SIG-M5 (cell line): ENCODE results near the gene HSF4.

Experiments used
- DNase-seq: peaks from one replicate; lab custom pipeline; 2025; lab: John Stamatoyannopoulos, UW

The HSF4 gene

GRCh38 chr16:67184995-67185650, 20.6 kb downstream of the HSF4 start:
- no peak for DNase-seq

DNA sequence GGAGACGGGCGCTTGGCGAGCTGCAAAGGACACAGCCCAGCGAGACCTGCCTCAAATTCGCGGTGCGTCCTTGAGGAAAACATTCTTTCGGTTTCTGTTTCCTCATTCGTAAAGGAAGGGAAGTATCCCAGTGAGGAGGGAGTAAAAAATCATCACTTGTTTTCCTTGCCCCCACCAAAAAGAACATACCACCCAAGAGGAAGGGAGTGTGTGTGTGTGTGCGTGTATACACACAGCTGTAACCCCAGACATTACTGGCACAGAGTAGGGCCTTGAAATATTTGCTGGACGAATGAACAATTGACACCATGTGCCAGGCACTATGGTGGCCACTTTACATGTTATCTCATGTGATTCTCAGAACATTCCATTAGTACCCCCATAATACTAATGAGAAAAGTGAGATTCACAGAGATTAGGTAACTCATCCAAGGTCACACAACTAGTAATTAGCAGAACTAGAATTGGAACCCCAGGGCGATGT, 21.1 kb downstream of the HSF4 start:
- no peak for DNase-seq

- no peak for DNase-seq
Measured at GRCh38 chr16:67186550-67186950, 22.0 kb downstream of the HSF4 start.

DNA sequence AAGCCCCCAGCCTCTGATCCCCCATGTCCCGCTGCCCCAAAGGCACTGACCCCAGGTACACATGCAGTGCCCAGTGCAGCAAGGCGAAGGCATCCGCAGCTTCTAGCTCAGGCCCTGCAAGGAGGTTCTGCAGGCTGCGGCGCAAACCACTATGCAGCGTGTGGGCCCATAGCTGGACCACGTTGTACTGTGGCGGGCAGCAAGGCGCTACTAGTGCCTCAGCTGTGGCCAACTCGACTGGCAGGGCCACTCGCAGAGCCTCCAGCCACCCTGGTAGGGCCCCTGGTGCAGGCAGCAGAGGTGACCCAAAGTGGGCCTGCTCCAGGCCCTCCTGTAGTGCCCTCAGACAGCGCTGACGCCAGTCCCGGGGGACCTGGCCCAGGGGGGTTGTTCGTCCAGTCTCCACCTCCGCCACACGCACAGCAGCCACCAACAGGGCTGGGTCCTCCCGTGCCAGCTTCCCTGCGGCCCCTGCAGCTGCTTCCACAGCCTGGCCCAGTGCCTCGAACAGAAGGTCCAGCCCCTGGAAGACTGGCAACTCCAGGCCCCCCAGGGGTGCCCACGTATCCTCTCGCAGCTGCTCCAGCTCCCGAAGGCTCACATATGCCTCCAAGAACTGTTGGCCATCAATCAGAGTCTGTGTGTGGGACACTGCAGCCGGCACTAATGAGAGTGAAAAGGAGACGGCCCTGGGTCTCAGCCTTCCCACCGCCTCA, 22.8 kb downstream of the HSF4 start:
- no peak for DNase-seq

DNA sequence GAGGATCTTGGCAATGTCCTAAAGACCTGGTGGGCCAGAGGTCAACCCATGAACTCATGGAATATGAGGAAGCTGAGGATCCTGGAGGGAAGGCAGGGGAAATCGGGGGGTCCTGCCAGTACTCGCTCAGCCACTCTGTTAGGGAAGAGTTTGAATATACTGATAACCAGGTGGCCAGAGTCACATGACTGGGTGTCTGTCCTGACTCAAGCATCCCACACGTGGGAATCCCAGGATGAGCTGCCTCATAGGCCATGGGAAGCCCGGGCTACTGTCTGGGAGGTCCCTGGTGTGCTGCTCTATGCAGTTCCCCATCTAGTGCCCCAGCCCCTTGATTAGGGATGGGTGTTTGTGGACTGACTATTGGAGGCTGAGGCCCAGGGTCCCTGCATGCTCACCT, 23.8 kb downstream of the HSF4 start:
- no peak for DNase-seq

DNA sequence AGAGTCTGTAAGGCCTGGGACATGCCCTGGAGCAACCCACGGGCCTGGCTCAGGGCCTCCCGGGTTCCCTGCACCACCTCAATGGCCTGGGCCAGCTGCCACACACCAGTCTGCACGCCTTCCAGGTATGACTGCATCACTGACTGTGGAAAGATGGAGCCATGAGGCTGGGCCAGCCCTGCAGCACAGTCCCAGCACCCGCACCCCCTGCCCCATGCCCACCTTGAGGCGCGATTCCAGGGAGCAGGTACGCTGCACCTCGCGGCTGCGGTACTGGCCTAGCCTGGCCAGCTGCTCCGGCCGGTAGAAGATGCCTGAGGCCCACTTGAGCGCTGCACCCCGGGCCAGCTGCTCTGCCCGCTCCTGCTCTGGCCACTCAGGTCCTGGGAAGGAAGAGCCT, 24.3 kb downstream of the HSF4 start:
- no peak for DNase-seq

- no peak for DNase-seq
Measured at GRCh38 chr16:67190041-67190440, 25.5 kb downstream of the HSF4 start, which contains the start of gene EXOC3L1. TSS of gene EXOC3L1 (minus strand) at chr16:67190136. CDS start at chr16:67189676, 460 bp downstream.

- DNase-seq = no peak
Measured at GRCh38 chr16:67190448-67191399, 26.2 kb downstream of the HSF4 start.

DNA sequence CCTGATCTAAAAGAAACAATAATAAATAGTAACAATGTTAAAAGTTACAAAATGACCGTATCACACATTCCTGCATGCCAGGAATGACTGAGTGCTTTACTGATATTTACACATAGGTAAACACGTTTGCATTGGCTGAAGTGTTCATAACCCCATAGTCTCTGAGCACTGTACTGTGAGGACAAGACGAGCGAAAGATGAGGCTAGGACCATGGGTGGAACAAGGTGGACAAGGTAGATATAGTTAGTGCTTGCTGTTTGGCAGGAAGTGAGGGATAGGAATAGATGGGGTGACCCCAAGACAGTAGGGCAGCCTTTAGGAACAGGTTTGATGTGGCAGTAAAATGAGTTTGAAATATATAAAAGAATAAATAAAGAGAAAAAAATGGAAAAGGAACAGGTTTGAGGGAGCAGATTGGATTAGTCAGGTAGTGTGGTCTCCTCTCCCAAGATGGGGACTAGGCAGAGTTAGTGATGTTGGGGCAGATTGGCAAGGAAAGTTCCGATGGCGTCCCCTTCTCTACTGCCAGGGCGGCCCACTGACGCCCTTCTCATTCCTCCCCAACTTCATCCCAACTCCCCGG, 27.0 kb downstream of the HSF4 start:
- DNase-seq = no peak

- DNase-seq = peak; percentile 35
Measured at GRCh38 chr16:67191995-67192681, 27.6 kb downstream of the HSF4 start, which contains the start of gene E2F4. TSS of gene E2F4 (plus strand) at chr16:67192155. CDS start at chr16:67192228, 73 bp downstream.

DNA sequence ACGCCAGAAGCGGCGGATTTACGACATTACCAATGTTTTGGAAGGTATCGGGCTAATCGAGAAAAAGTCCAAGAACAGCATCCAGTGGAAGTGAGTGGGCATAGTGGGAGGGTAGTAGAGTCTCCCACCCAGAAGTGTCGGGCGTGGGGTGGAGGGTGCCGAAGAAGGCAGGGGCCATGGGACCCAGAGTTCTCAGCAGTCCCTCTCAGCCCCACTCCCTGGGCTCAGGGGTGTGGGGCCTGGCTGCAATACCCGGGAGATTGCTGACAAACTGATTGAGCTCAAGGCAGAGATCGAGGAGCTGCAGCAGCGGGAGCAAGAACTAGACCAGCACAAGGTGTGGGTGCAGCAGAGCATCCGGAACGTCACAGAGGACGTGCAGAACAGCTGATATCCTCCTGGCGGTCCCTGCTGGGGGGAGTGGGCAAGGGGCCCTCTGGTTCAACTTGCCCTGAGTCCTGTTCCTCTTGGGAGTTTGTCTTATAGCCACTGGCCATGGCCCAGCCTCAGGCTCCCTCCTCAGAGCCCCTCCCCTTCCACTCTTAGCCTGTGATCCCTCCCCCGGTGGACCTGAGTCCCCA, 28.3 kb downstream of the HSF4 start:
- DNase-seq = no peak

- DNase-seq = no peak
Measured at GRCh38 chr16:67193536-67193935, 29.0 kb downstream of the HSF4 start.

GRCh38 chr16:67194260-67194659, 29.7 kb downstream of the HSF4 start:
- no peak for DNase-seq

GRCh38 chr16:67195676-67196075, 31.1 kb downstream of the HSF4 start:
- no peak for DNase-seq

DNA sequence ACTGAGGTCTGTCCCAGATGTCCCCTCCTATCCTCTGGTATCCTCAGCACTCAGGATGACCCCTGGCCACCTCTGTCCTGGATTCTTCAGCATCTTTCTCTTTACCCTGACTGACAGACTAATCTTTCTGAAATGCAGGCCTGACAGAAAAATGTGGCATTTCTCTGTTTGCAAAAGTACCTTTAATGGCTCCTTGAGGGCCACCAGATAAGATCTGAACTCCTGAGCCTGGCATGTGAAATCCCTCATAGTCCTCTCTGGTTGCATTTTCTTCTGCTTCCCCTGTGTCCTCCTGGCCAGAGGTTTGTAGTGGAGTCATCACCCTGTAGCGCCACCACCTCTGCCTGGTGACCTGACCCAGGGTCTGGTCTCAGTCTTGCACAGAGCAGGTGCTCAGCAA, 32.3 kb downstream of the HSF4 start:
- no peak for DNase-seq

- no peak for DNase-seq
Measured at GRCh38 chr16:67197704-67198103, 33.2 kb downstream of the HSF4 start.

DNA sequence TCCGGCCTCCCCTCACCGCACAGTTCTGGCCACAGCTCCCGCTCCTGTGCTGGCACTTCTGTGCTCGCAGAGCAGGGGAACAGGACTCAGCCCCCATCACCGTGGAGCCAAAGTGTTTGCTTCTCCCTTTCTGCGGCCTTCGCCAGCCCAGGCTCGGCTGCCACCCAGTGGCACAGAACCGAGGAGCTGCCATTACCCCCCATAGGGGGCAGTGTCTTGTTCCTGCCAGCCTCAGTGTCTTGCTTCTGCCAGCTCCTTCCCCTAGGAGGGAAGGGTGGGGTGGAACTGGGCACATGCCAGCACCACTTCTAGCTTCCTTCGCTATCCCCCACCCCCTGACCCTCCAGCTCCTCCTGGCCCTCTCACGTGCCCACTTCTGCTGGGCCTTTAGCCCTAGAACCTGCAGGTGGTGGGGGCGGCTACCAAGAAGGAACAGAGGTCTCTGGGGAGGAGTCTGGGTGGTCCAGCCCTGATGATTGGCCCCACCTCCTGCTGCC, 33.7 kb downstream of the HSF4 start:
- DNase-seq = no peak

GRCh38 chr16:67199011-67199807, 34.7 kb downstream of the HSF4 start, which contains the start of gene ELMO3:
TSS of gene ELMO3 (plus strand) at chr16:67199131. CDS start at chr16:67199327, 196 bp downstream.
- no peak for DNase-seq

GRCh38 chr16:67199808-67200198, 35.3 kb downstream of the HSF4 start:
- DNase-seq = no peak

DNA sequence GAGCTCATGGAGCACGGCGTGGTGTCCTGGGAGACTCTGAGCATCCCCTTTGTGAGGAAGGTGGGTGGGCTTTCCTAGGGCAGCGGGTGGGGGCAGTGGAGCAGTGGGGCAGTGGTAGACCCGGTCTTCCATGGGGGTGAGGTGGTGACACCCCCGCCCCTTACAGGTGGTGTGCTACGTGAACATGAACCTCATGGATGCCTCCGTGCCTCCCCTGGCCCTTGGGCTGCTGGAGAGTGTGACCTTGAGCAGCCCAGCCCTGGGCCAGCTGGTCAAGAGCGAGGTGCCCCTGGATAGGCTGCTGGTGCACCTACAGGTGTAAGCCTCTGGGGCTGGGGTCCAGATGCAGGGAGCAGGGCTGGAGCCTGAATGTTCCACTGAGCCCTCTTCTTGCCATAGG, 35.9 kb downstream of the HSF4 start:
- no peak for DNase-seq
